Calu3 (cell line): ENCODE measurements around the gene PCGF1. TPM values are rescaled to one million over a fixed set of nuclear protein-coding genes. Genes with fewer than 3 reads are reported as not detected.

Experiments
- BruUV-seq: library from RNA; stranded (reverse); fragments of 400-500 nt; replicated peaks from 2 replicates; lab custom pipeline; 2021; lab: Mats Ljungman, UMichigan
- CTCF ChIA-PET: fragments of 300-600 bp; sonication (Branson Sonifier 250); formaldehyde crosslinking; loops from one replicate; lab custom pipeline; 2022; ENCODE audit warnings: antibody characterized with exemption; lab: Charles Lee
- DNase-seq: peaks from one replicate; pipeline ENCODE4 v3.0.0; 2022
- H3K27ac Mint-ChIP-seq: one replicate; pipeline ENCODE4 v1.8.0; 2022; ENCODE audit warnings: mixed read lengths; ENCODE audit not compliant: unreplicated experiment
- H3K27me3 Mint-ChIP-seq: one replicate; pipeline ENCODE4 v1.8.0; 2022; ENCODE audit warnings: mixed read lengths; ENCODE audit not compliant: unreplicated experiment
- H3K36me3 Mint-ChIP-seq: one replicate; pipeline ENCODE4 v1.8.0; 2022; ENCODE audit warnings: mild to moderate bottlenecking, moderate library complexity, mixed read lengths; ENCODE audit not compliant: insufficient read depth, unreplicated experiment
- H3K4me1 Mint-ChIP-seq: one replicate; pipeline ENCODE4 v1.8.0; 2022; ENCODE audit warnings: mild to moderate bottlenecking, low read depth, mixed read lengths; ENCODE audit not compliant: unreplicated experiment
- H3K4me3 Mint-ChIP-seq: one replicate; pipeline ENCODE4 v1.8.0; 2022; ENCODE audit warnings: mild to moderate bottlenecking, low read depth, moderate library complexity, mixed read lengths; ENCODE audit not compliant: unreplicated experiment
- H3K9me3 Mint-ChIP-seq: one replicate; pipeline ENCODE4 v1.8.0; 2022; ENCODE audit warnings: low read depth, mixed read lengths; ENCODE audit not compliant: unreplicated experiment
- CTCF ChIP-seq: fragments of 200-600 bp; IDR thresholded peaks from one replicate; pipeline ENCODE4 v1.8.0; 2022; ENCODE audit warnings: antibody characterized with exemption; ENCODE audit not compliant: unreplicated experiment
- intact Hi-C: fragments of 100-400 bp; cut with micrococcal nuclease; formaldehyde crosslinking; loops from one replicate; pipeline ENCODE4 v1.10.0; 2022; ENCODE audit not compliant: unreplicated experiment
- total RNA-seq: library from RNA; stranded (reverse); gene quantifications from 2 replicates; pipeline ENCODE4 v1.2.3, GENCODE V29; 2022

PCGF1 gene
- total RNA-seq, 1 experiment from 2014 or later: 25.9 TPM

- Mint-ChIP-seq H3K4me3 (no peak overlapping the region), H3K9me3 (no peaks in the 10 kb centered on the region), H3K4me1 (peaks cover 28% of the 10 kb centered on the region), H3K36me3 (peaks cover 34% of the 10 kb centered on the region), H3K27ac (no peak overlapping the region), H3K27me3 (peaks cover 18% of the 10 kb centered on the region)
- CTCF ChIA-PET: interaction anchor here (0.7 to 1.9 kb wide), 4 partner anchors 26 to 74 kb away, joined by 3 to 11 read pairs (median 5); partner anchors contain the start of genes CCDC142, TTC31 and WBP1
- BruUV-seq: no TSS peak
- TF ChIP-seq CTCF: no peak
- intact Hi-C loops: loop anchor here (1.0 to 10.0 kb wide), 2 partner anchors 49 to 197 kb away; partner anchors contain the start of gene TTC31
- DNase-seq: no peak
These were observed 24.7 kb upstream of the PCGF1 start for GRCh38 chr2:74532222-74532621.

DNA sequence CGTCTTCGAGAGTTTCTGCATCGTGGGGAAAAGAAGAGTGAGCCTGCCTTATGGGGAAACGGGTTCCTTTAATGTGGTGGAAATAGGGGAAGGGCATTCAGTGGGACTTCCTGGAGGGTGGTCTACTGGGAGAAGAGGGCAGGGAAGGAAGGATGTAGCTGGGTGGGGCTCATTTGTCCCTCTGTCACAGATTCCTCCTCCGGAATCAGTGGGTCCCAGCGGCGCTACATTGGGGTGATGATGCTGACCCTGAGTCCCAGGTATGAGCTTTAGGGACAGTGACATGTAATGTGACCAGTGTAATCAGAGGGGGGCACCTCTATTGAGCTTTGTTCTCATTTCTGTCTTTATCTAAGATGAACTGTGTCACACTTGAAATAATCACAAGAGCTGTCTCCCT lies 24.2 kb upstream of the PCGF1 start:
- CTCF ChIA-PET: interaction anchor here (0.7 to 1.9 kb wide), 5 partner anchors 17 to 73 kb away, joined by 3 to 11 read pairs (median 5); partner anchors contain the start of genes CCDC142, TLX2, TTC31 and WBP1
- Mint-ChIP-seq H3K4me3 (no peak overlapping the region), H3K27me3 (peaks cover 12% of the 10 kb centered on the region), H3K27ac (no peak overlapping the region), H3K4me1 (peaks cover 28% of the 10 kb centered on the region), H3K9me3 (no peaks in the 10 kb centered on the region), H3K36me3 (peaks cover 40% of the 10 kb centered on the region)
- TF ChIP-seq CTCF: no peak
- intact Hi-C loops: loop anchor here (1.0 to 10.0 kb wide), 2 partner anchors 48 to 197 kb away; partner anchors contain the start of gene TTC31
- BruUV-seq: no TSS peak
- no peak for DNase-seq

DNA sequence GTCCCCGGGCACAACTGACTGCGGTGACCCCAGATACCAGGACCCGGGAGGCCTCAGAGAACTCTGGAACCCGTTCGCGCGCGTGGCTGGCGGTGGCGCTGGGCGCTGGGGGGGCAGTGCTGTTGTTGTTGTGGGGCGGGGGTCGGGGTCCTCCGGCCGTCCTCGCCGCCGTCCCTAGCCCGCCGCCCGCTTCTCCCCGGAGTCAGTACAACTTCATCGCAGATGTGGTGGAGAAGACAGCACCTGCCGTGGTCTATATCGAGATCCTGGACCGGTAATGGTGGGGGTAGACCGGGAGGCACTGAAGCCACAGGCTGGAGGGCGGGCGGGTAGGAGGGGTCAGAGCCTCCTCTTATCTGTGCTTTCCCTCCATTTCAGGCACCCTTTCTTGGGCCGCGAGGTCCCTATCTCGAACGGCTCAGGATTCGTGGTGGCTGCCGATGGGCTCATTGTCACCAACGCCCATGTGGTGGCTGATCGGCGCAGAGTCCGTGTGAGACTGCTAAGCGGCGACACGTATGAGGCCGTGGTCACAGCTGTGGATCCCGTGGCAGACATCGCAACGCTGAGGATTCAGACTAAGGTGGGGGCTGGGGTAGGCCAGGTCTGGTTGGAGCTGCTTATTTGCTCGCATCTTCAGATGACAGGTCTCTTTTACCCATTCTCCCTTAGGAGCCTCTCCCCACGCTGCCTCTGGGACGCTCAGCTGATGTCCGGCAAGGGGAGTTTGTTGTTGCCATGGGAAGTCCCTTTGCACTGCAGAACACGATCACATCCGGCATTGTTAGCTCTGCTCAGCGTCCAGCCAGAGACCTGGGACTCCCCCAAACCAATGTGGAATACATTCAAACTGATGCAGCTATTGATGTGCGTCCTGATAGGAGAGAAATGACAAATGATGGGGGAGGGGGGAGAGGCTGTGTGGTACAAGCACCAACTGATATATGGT lies 23.0 kb upstream of the PCGF1 start:
- CTCF ChIA-PET: interaction anchor here (1.0 to 1.9 kb wide), 4 partner anchors 16 to 196 kb away, joined by 3 to 11 read pairs (median 3); partner anchors contain the start of genes CCDC142, TLX2 and TTC31
- no peak for DNase-seq
- Mint-ChIP-seq H3K4me3 (peak overlapping the region; percentile 95), H3K36me3 (peaks cover 46% of the 10 kb centered on the region), H3K27me3 (peaks cover under 1% of the 10 kb centered on the region), H3K4me1 (peaks cover 28% of the 10 kb centered on the region), H3K27ac (no peak overlapping the region), H3K9me3 (no peaks in the 10 kb centered on the region)
- no peak for TF ChIP-seq CTCF
- intact Hi-C loops: loop anchor here (10.0 kb wide), 1 partner anchor 196 kb away; no protein-coding TSS in a partner anchor
- no TSS peak for BruUV-seq

GRCh38 chr2:74529357-74530238 lies 22.1 kb upstream of the PCGF1 start, which contains the start of the genes AUP1 and HTRA2:
Gene AUP1 (minus strand): TSS chr2:74529706. CDS start chr2:74529629, 77 bp downstream.
Gene HTRA2 (plus strand): TSS chr2:74529933. CDS start chr2:74530007, 74 bp downstream.
- Mint-ChIP-seq H3K27ac (peak within 1 kb of the TSS; percentile 93), H3K4me1 (peaks cover 28% of the 10 kb centered on the region), H3K36me3 (peaks cover 46% of the 10 kb centered on the region), H3K9me3 (no peaks in the 10 kb centered on the region), H3K27me3 (no peaks in the 10 kb centered on the region), H3K4me3 (peak within 1 kb of the TSS; percentile 95)
- no TSS peak for BruUV-seq
- TF ChIP-seq CTCF: no peak
- CTCF ChIA-PET: interaction anchor here (0.5 to 1.3 kb wide), 4 partner anchors 23 to 195 kb away, joined by 3 read pairs; no protein-coding TSS in a partner anchor
- DNase-seq: peak; percentile 98
- intact Hi-C loops: loop anchor here (2.0 to 10.0 kb wide), 2 partner anchors 23 to 195 kb away; partner anchors contain the start of gene PCGF1
